H9 (cell line): Measurements from ENCODE around the gene RFX4. TPM values are rescaled to one million over a fixed set of nuclear protein-coding genes. Genes with fewer than 3 reads are reported as not detected.

ENCODE experiments used
- DNase-seq: peaks from one replicate; pipeline ENCODE4 v3.0.0-alpha.2; 2017
- H2AFZ ChIP-seq: one replicate; pipeline ENCODE4 v1.6.1; 2013; ENCODE audit warnings: mild to moderate bottlenecking, low read length, control low read depth, moderate library complexity
- H2AK5ac ChIP-seq: 2 replicates; pipeline ENCODE4 v1.6.1; 2013; ENCODE audit warnings: low read length, control low read depth, mixed read lengths; ENCODE audit not compliant: insufficient read length
- H2BK120ac ChIP-seq: one replicate; pipeline ENCODE4 v1.6.1; 2013; ENCODE audit warnings: low read depth, mild to moderate bottlenecking, low read length, control low read depth, inconsistent platforms; ENCODE audit not compliant: poor library complexity, severe bottlenecking
- H2BK12ac ChIP-seq: 2 replicates; pipeline ENCODE4 v1.6.1; 2013; ENCODE audit warnings: low read length, control low read depth, mixed read lengths, low read depth; ENCODE audit not compliant: insufficient read length
- H2BK15ac ChIP-seq: 2 replicates; pipeline ENCODE4 v1.6.1; 2013; ENCODE audit warnings: low read depth, low read length, control low read depth
- H2BK20ac ChIP-seq: one replicate; pipeline ENCODE4 v1.6.1; 2013; ENCODE audit warnings: low read depth, mild to moderate bottlenecking, low read length, control low read depth, inconsistent platforms; ENCODE audit not compliant: poor library complexity, severe bottlenecking
- H2BK5ac ChIP-seq: 2 replicates; pipeline ENCODE4 v1.6.1; 2013; ENCODE audit warnings: low read length, control low read depth, mixed read lengths; ENCODE audit not compliant: insufficient read length
- H3K14ac ChIP-seq: 2 replicates; pipeline ENCODE4 v1.6.1; 2013; ENCODE audit warnings: low read length, control low read depth; ENCODE audit not compliant: insufficient read depth
- H3K18ac ChIP-seq: 2 replicates; pipeline ENCODE4 v1.6.1; 2013; ENCODE audit warnings: low read depth, mild to moderate bottlenecking, mixed read lengths, low read length, control low read depth; ENCODE audit not compliant: insufficient read length
- H3K23ac ChIP-seq: 2 replicates; pipeline ENCODE4 v1.6.1; 2013; ENCODE audit warnings: low read length, control low read depth, mixed read lengths, low read depth; ENCODE audit not compliant: insufficient read length
- H3K23me2 ChIP-seq: 2 replicates; pipeline ENCODE4 v1.6.1; 2013; ENCODE audit warnings: low read depth, mild to moderate bottlenecking, mixed read lengths, low read length, control low read depth; ENCODE audit not compliant: insufficient read length, poor library complexity, severe bottlenecking
- H3K27ac ChIP-seq: 2 replicates; pipeline ENCODE4 v1.5.1; 2013; ENCODE audit warnings: low read length, control low read depth, mixed read lengths, low read depth; ENCODE audit not compliant: insufficient read length
- H3K27me3 ChIP-seq: 2 replicates; pipeline ENCODE4 v1.6.1; 2013; ENCODE audit warnings: low read length, control low read depth, inconsistent platforms; ENCODE audit not compliant: insufficient read depth
- H3K4ac ChIP-seq: 2 replicates; pipeline ENCODE4 v1.6.1; 2013; ENCODE audit warnings: low read depth, mild to moderate bottlenecking, control low read depth, inconsistent platforms, low read length, moderate library complexity
- H3K4me1 ChIP-seq: 2 replicates; pipeline ENCODE4 v1.6.1; 2013; ENCODE audit warnings: low read length, control low read depth, inconsistent platforms; ENCODE audit not compliant: insufficient read depth
- H3K4me2 ChIP-seq: 2 replicates; pipeline ENCODE4 v1.6.1; 2013; ENCODE audit warnings: low read length, control low read depth, mixed read lengths; ENCODE audit not compliant: insufficient read length, insufficient read depth
- H3K56ac ChIP-seq: 2 replicates; pipeline ENCODE4 v1.6.1; 2013; ENCODE audit warnings: low read depth, mild to moderate bottlenecking, mixed read lengths, low read length, control low read depth; ENCODE audit not compliant: insufficient read length
- H3K79me1 ChIP-seq: 2 replicates; pipeline ENCODE4 v1.6.1; 2013; ENCODE audit warnings: low read depth, mild to moderate bottlenecking, moderate library complexity, low read length, control low read depth, inconsistent platforms; ENCODE audit not compliant: insufficient read depth, poor library complexity, severe bottlenecking
- H3K79me2 ChIP-seq: 2 replicates; pipeline ENCODE4 v1.6.1; 2013; ENCODE audit warnings: low read length, control low read depth, inconsistent platforms; ENCODE audit not compliant: insufficient read depth
- H3K9ac ChIP-seq: 2 replicates; pipeline ENCODE4 v1.6.1; 2013; ENCODE audit warnings: low read length, control low read depth, mixed read lengths; ENCODE audit not compliant: insufficient read length; ENCODE audit errors: extremely low read depth
- H3K9me3 ChIP-seq: one replicate; pipeline ENCODE4 v1.6.1; 2013; ENCODE audit warnings: low read depth, low read length, inconsistent platforms; ENCODE audit not compliant: control insufficient read depth
- H3T11ph ChIP-seq: one replicate; pipeline ENCODE4 v1.6.1; 2013; ENCODE audit warnings: mild to moderate bottlenecking, low read length, control low read depth, inconsistent platforms
- H4K20me1 ChIP-seq: one replicate; pipeline ENCODE4 v1.6.1; 2013; ENCODE audit not compliant: control insufficient read depth, insufficient read length, insufficient read depth
- H4K5ac ChIP-seq: 2 replicates; pipeline ENCODE4 v1.6.1; 2013; ENCODE audit warnings: low read depth, mild to moderate bottlenecking, mixed read lengths, low read length, control low read depth; ENCODE audit not compliant: insufficient read length
- H4K8ac ChIP-seq: replicated peaks from 2 replicates; pipeline ENCODE4 v1.6.1; 2013; ENCODE audit warnings: low read length, control low read depth, mixed read lengths, low read depth; ENCODE audit not compliant: insufficient read length
- H4K91ac ChIP-seq: 2 replicates; pipeline ENCODE4 v1.6.1; 2013; ENCODE audit warnings: low read depth, mild to moderate bottlenecking, moderate library complexity, mixed read lengths, low read length, control low read depth; ENCODE audit not compliant: insufficient read length
- H3K27ac Mint-ChIP-seq, 3 experiments: 2 replicates in 2 of 3; 3 replicates in 1 of 3; pipeline ENCODE4 v1.8.0; 2020 to 2021; ENCODE audit warnings: mixed read lengths in 3 of 3, mild to moderate bottlenecking in 1 of 3, moderate library complexity in 1 of 3
- H3K27me3 Mint-ChIP-seq: 2 replicates; pipeline ENCODE4 v1.8.0; 2021; ENCODE audit warnings: low read depth, mild to moderate bottlenecking, moderate library complexity, mixed read lengths
- H3K36me3 Mint-ChIP-seq, 3 experiments: 2 replicates in 2 of 3; 3 replicates in 1 of 3; pipeline ENCODE4 v1.8.0; 2020 to 2021; ENCODE audit warnings: low read depth in 3 of 3, mixed read lengths in 3 of 3; ENCODE audit not compliant: insufficient read depth in 1 of 3
- H3K4me1 Mint-ChIP-seq, 2 experiments: 2 replicates each; pipeline ENCODE4 v1.8.0; 2020; ENCODE audit warnings: mixed read lengths in 2 of 2
- H3K4me3 Mint-ChIP-seq, 2 experiments: 2 replicates in 1 of 2; 3 replicates in 1 of 2; pipeline ENCODE4 v1.8.0; 2020 to 2021; ENCODE audit warnings: mild to moderate bottlenecking in 2 of 2, mixed read lengths in 2 of 2, moderate library complexity in 1 of 2
- H3K9me3 Mint-ChIP-seq, 2 experiments: 2 replicates in 1 of 2; 3 replicates in 1 of 2; pipeline ENCODE4 v1.8.0; 2020; ENCODE audit warnings: mild to moderate bottlenecking in 2 of 2, mixed read lengths in 2 of 2, moderate library complexity in 1 of 2
- CTCF ChIP-seq: fragments of 200-600 bp; sonication (generic); conservative IDR thresholded peaks from 3 replicates; pipeline ENCODE4 v1.8.0; 2021; ENCODE audit warnings: antibody characterized with exemption, mild to moderate bottlenecking
- WGBS: extraction: QIAGEN DNeasy Blood & Tissue Kit; methylation state at CpG from one replicate; pipeline ENCODE4 v1.1.7; 2013; ENCODE audit warnings: missing lambda C conversion rate, low lambda C conversion rate, mixed read lengths; ENCODE audit not compliant: insufficient read length; ENCODE audit errors: extremely low coverage; 5-methylcytosine and 5-hydroxymethylcytosine counted together
- total RNA-seq: library from RNA; stranded (reverse); gene quantifications from 2 replicates; pipeline ENCODE4 v1.2.1, GENCODE V29; 2021

RFX4 gene
- total RNA-seq, 1 experiment from 2014 or later = 0.57 TPM

DNA sequence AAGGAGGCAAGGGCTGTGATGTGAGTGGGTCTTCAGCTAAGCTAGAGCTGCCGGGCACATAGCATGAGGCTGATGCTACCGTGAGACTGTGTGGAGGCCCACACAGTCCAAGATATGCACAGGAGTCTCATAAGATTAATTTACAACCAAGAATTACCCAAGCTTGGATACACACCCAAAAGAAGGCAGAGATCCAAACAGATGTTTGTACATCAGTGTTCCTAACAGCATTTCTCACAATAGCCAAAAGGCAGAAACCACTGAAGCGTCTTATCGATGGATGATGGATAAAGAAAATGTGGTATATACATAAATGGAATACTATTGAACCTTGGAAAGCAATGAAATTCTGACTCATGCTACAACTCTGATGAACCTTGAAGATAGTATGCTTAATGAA, 150.9 kb downstream of the RFX4 start:
- H2AFZ ChIP-seq = no peak overlapping the region
- H3K4me2 ChIP-seq = no peak overlapping the region
- H2BK12ac ChIP-seq = no peak overlapping the region
- DNase-seq = no peak
- no peaks in the 10 kb centered on the region for H3K23me2 ChIP-seq
- H2BK5ac ChIP-seq = no peak overlapping the region
- Mint-ChIP-seq H3K4me3 (no peak overlapping the region), H3K4me1 (peaks cover 0 to 9% of the 10 kb centered on the region in 2 experiments; a peak in 1 of 4 replicates), H3K27me3 (peaks cover 5% of the 10 kb centered on the region), H3K27ac (no peak overlapping the region), H3K9me3 (no peaks in the 10 kb centered on the region), H3K36me3 (no peaks in the 10 kb centered on the region; a peak in 1 of 7 replicates)
- H3K79me2 ChIP-seq = no peaks in the 10 kb centered on the region
- no CpG with 5 or more reads among the region's 4 CpGs for WGBS
- H3K23ac ChIP-seq = no peak overlapping the region
- no peak overlapping the region for H2BK15ac ChIP-seq
- H4K8ac ChIP-seq = no peak overlapping the region
- no peaks in the 10 kb centered on the region for H3K79me1 ChIP-seq
- no peaks in the 10 kb centered on the region for H3K4me1 ChIP-seq
- no peak overlapping the region for H4K91ac ChIP-seq
- H3T11ph ChIP-seq = no peak overlapping the region
- H3K14ac ChIP-seq = no peak overlapping the region
- H2BK120ac ChIP-seq = no peak overlapping the region
- H3K27me3 ChIP-seq = no peaks in the 10 kb centered on the region; the same call in 1 of the 2 replicates
- no peak overlapping the region for H3K27ac ChIP-seq
- no peak overlapping the region for H3K4ac ChIP-seq
- H4K20me1 ChIP-seq = no peaks in the 10 kb centered on the region
- H4K5ac ChIP-seq = no peak overlapping the region
- no peak overlapping the region for H2BK20ac ChIP-seq
- TF ChIP-seq CTCF = no peak
- H3K56ac ChIP-seq = no peak overlapping the region
- H3K18ac ChIP-seq = no peak overlapping the region
- no peak overlapping the region for H3K9ac ChIP-seq
- no peaks in the 10 kb centered on the region for H3K9me3 ChIP-seq
- no peak overlapping the region for H2AK5ac ChIP-seq
